Fibroblast of lung (primary cell): ENCODE measurements around the gene IMMP2L.

ENCODE experiments used
- CTCF ChIP-seq, 2 donors: IDR thresholded peaks in 1 of 2; conservative IDR thresholded peaks in 1 of 2; 1 replicate in 1 of 2; 2 replicates in 1 of 2; pipeline ENCODE4 v1.5.1; 2011 to 2012; ENCODE audit warnings: low read length in 2 of 2, control low read depth in 1 of 2, inconsistent platforms in 1 of 2, low read depth in 1 of 2, mild to moderate bottlenecking in 1 of 2
- EZH2 ChIP-seq: IDR thresholded peaks from 2 replicates; pipeline ENCODE4 v1.5.1; 2012; ENCODE audit warnings: low read length, control low read depth, mild to moderate bottlenecking; ENCODE audit errors: missing control alignments

GRCh38 chr7:111224354-111225231 is 337.7 kb downstream of the IMMP2L start:
- TF ChIP-seq CTCF (conservative IDR thresholded peaks at IDR 0.05 in 1 of 2, IDR thresholded peaks at IDR 0.05 in 1 of 2; ENCODE audit: low read depth in 1 of 2, low read length in 2 of 2): no peak
- no peak for TF ChIP-seq EZH2
